ENCODE results near the gene SORCS2. TPM values are rescaled to one million over a fixed set of nuclear protein-coding genes. Genes with fewer than 3 reads are reported as not detected.

SORCS2 gene
- total RNA-seq, 1 donor from 2014 or later = 5.2 TPM

- no peaks in the 10 kb centered on the region for H3K9me3 ChIP-seq (ENCODE audit: low read depth)
- no peaks in the 10 kb centered on the region for H3K79me2 ChIP-seq (ENCODE audit: low read depth)
- H3K36me3 ChIP-seq = no peaks in the 10 kb centered on the region
- H3F3A ChIP-seq (ENCODE audit: low read depth) = no peaks in the 10 kb centered on the region
- no peak overlapping the region for H2AFZ ChIP-seq (replicated peaks)
- no peaks in the 10 kb centered on the region for H3K4me1 Mint-ChIP-seq
- H3K27ac ChIP-seq = no peak overlapping the region
- peaks cover 7% of the 10 kb centered on the region for H3K27me3 Mint-ChIP-seq (ENCODE audit: insufficient read depth, low read depth)
- H3K27me3 ChIP-seq = no peaks in the 10 kb centered on the region
- peaks cover 7% of the 10 kb centered on the region for H3K4me1 ChIP-seq
- TF ChIP-seq EZH2phosphoT487 (IDR thresholded peaks at IDR 0.05) = no peak
- TF ChIP-seq CTCF (IDR thresholded peaks at IDR 0.05) = no peak
- TF ChIP-seq EZH2 (IDR thresholded peaks at IDR 0.05) = no peak
- peak overlapping the region; percentile 50 for H3K27ac Mint-ChIP-seq
- no peaks in the 10 kb centered on the region for H3K9me3 Mint-ChIP-seq
- no peak overlapping the region for H3K4me3 Mint-ChIP-seq
- no peak for DNase-seq (ENCODE audit: low spot score)
- no peak overlapping the region for H3K4me2 ChIP-seq
- no peak overlapping the region for H3K4me3 ChIP-seq
- H4K20me1 ChIP-seq (ENCODE audit: low read depth) = no peaks in the 10 kb centered on the region
- H3K9ac ChIP-seq = no peak overlapping the region
- no peaks in the 10 kb centered on the region for H3K36me3 Mint-ChIP-seq
These were observed 371.9 kb downstream of the SORCS2 start for GRCh38 chr4:7564242-7564641.

GRCh38 chr4:7565483-7565882 is 373.1 kb downstream of the SORCS2 start:
- no peak overlapping the region for H3K4me3 Mint-ChIP-seq
- Histone ChIP-seq H3F3A (ENCODE audit: low read depth) (no peaks in the 10 kb centered on the region), H4K20me1 (ENCODE audit: low read depth) (no peaks in the 10 kb centered on the region), H2AFZ (replicated peaks) (no peak overlapping the region), H3K79me2 (ENCODE audit: low read depth) (no peaks in the 10 kb centered on the region), H3K4me1 (peaks cover 15% of the 10 kb centered on the region), H3K4me3 (no peak overlapping the region), H3K36me3 (no peaks in the 10 kb centered on the region), H3K27ac (no peak overlapping the region), H3K9me3 (ENCODE audit: low read depth) (no peaks in the 10 kb centered on the region), H3K4me2 (no peak overlapping the region), H3K9ac (no peak overlapping the region), H3K27me3 (no peaks in the 10 kb centered on the region)
- no peak overlapping the region for H3K27ac Mint-ChIP-seq
- H3K4me1 Mint-ChIP-seq = peaks cover 3% of the 10 kb centered on the region
- no peak for DNase-seq (ENCODE audit: low spot score)
- H3K9me3 Mint-ChIP-seq = no peaks in the 10 kb centered on the region
- no peaks in the 10 kb centered on the region for H3K36me3 Mint-ChIP-seq
- TF ChIP-seq CTCF (IDR thresholded peaks at IDR 0.05) (no peak), EZH2phosphoT487 (IDR thresholded peaks at IDR 0.05) (no peak)
- peaks cover 10% of the 10 kb centered on the region for H3K27me3 Mint-ChIP-seq (ENCODE audit: insufficient read depth, low read depth)

- peaks cover 39% of the 10 kb centered on the region for H3K4me1 ChIP-seq
- no peaks in the 10 kb centered on the region for H3K9me3 ChIP-seq (ENCODE audit: low read depth)
- H3K27ac ChIP-seq = no peak overlapping the region
- H3K4me3 Mint-ChIP-seq = peak overlapping the region; percentile 7
- H2AFZ ChIP-seq (replicated peaks) = no peak overlapping the region
- no peak overlapping the region for H3K4me3 ChIP-seq
- DNase-seq (ENCODE audit: low spot score) = no peak
- peaks cover 12% of the 10 kb centered on the region for H3F3A ChIP-seq (ENCODE audit: low read depth)
- H3K4me1 Mint-ChIP-seq = peaks cover 33% of the 10 kb centered on the region
- H3K27me3 Mint-ChIP-seq (ENCODE audit: insufficient read depth, low read depth) = peaks cover 8% of the 10 kb centered on the region
- H3K9me3 Mint-ChIP-seq = peaks cover 6% of the 10 kb centered on the region
- H3K27ac Mint-ChIP-seq = peak overlapping the region; percentile 64
- peaks cover 3% of the 10 kb centered on the region for H4K20me1 ChIP-seq (ENCODE audit: low read depth)
- TF ChIP-seq CTCF (IDR thresholded peaks at IDR 0.05) (no peak), EZH2phosphoT487 (IDR thresholded peaks at IDR 0.05) (no peak), EZH2 (IDR thresholded peaks at IDR 0.05) (no peak)
- H3K36me3 ChIP-seq = no peaks in the 10 kb centered on the region
- no peaks in the 10 kb centered on the region for H3K36me3 Mint-ChIP-seq
- no peak overlapping the region for H3K4me2 ChIP-seq
- no peak overlapping the region for H3K9ac ChIP-seq
- H3K27me3 ChIP-seq = no peaks in the 10 kb centered on the region
- no peaks in the 10 kb centered on the region for H3K79me2 ChIP-seq (ENCODE audit: low read depth)
These were observed 377.8 kb downstream of the SORCS2 start for GRCh38 chr4:7569810-7570783.

Measured in neural progenitor cell (in vitro differentiated cells).